Measurements from ENCODE around the gene ADAMTSL4.
"Not testable (repeated sequence)": the region's sequence is repeated elsewhere in the genome, so short reads cannot be mapped to it uniquely, and the experiment has no call there.

Gene ADAMTSL4

GRCh38 chr1:150579945-150580642 lies 30.9 kb downstream of the ADAMTSL4 start:
- in situ Hi-C loops (cut with MboI; ENCODE audit: low sequenced_read_pairs) = no loop called here

GRCh38 chr1:150580966-150581365 lies 31.8 kb downstream of the ADAMTSL4 start:
- in situ Hi-C loops (cut with MboI; ENCODE audit: low sequenced_read_pairs) = not testable (repeated sequence)

GRCh38 chr1:150581437-150581836 lies 32.2 kb downstream of the ADAMTSL4 start:
- in situ Hi-C loops (cut with MboI; ENCODE audit: low sequenced_read_pairs) = not testable (repeated sequence)

- in situ Hi-C loops (cut with MboI; ENCODE audit: low sequenced_read_pairs) = not testable (repeated sequence)
Observed at GRCh38 chr1:150581962-150582361, 32.8 kb downstream of the ADAMTSL4 start.

- in situ Hi-C loops (cut with MboI; ENCODE audit: low sequenced_read_pairs) = no loop called here
Observed at GRCh38 chr1:150582371-150582770, 33.2 kb downstream of the ADAMTSL4 start.

- in situ Hi-C loops (cut with MboI; ENCODE audit: low sequenced_read_pairs) = no loop called here
Observed at GRCh38 chr1:150596095-150596892, 47.1 kb downstream of the ADAMTSL4 start.

- in situ Hi-C loops (cut with MboI; ENCODE audit: low sequenced_read_pairs) = no loop called here
Observed at GRCh38 chr1:150596976-150597375, 47.8 kb downstream of the ADAMTSL4 start.

- in situ Hi-C loops (cut with MboI; ENCODE audit: low sequenced_read_pairs) = not testable (repeated sequence)
Observed at GRCh38 chr1:150598346-150598745, 49.1 kb downstream of the ADAMTSL4 start.

GRCh38 chr1:150601540-150601939 lies 52.3 kb downstream of the ADAMTSL4 start:
- in situ Hi-C loops (cut with MboI; ENCODE audit: low sequenced_read_pairs) = no loop called here

- in situ Hi-C loops (cut with MboI; ENCODE audit: low sequenced_read_pairs) = not testable (repeated sequence)
Observed at GRCh38 chr1:150602372-150602771, 53.2 kb downstream of the ADAMTSL4 start.

- in situ Hi-C loops (cut with MboI; ENCODE audit: low sequenced_read_pairs) = no loop called here
Observed at GRCh38 chr1:150603711-150604110, 54.5 kb downstream of the ADAMTSL4 start.

- in situ Hi-C loops (cut with MboI; ENCODE audit: low sequenced_read_pairs) = no loop called here
Observed at GRCh38 chr1:150604226-150604588, 55.0 kb downstream of the ADAMTSL4 start.

GRCh38 chr1:150605451-150605731 lies 56.2 kb downstream of the ADAMTSL4 start:
- in situ Hi-C loops (cut with MboI; ENCODE audit: low sequenced_read_pairs) = not testable (repeated sequence)

GRCh38 chr1:150606463-150607142 lies 57.4 kb downstream of the ADAMTSL4 start:
- in situ Hi-C loops (cut with MboI; ENCODE audit: low sequenced_read_pairs) = no loop called here

GRCh38 chr1:150609732-150610131 lies 60.5 kb downstream of the ADAMTSL4 start:
- in situ Hi-C loops (cut with MboI; ENCODE audit: low sequenced_read_pairs) = no loop called here

Data from HL-60/S4 treated with phorbol 12-myristate 13-acetate at 8.2 ng/mL for 4 days and 3 days (cell line).